RWPE1 (cell line): ENCODE measurements around the gene MAP9.
"Not testable (repeated sequence)": the region's sequence is repeated elsewhere in the genome, so short reads cannot be mapped to it uniquely, and the experiment has no call there.

Experiments used
- CTCF ChIA-PET: fragments of 350-600 bp; sonication (Branson Sonifier 250); formaldehyde crosslinking; extraction: SDS; loops from one replicate; lab custom pipeline; 2021; lab: Yijun Ruan, JAX
- POLR2A ChIA-PET: fragments of 400-600 bp; formaldehyde crosslinking; extraction: SDS; loops from one replicate; lab custom pipeline; 2020; ENCODE audit warnings: antibody characterized with exemption; ENCODE audit not compliant: low non-redundant PET; lab: Yijun Ruan, JAX
- DNase-seq: peaks from one replicate; pipeline ENCODE4 v3.0.0; 2012; ENCODE audit warnings: low spot score
- H3K27ac ChIP-seq: fragments of 450-650 bp; 2 replicates; pipeline ENCODE4 v1.5.1; 2017
- CTCF ChIP-seq: fragments of 450-650 bp; conservative IDR thresholded peaks from 2 replicates; pipeline ENCODE4 v1.5.1; 2017; ENCODE audit warnings: low read depth, mild to moderate bottlenecking

Gene MAP9

GRCh38 chr4:155338196-155338595 lies 38.6 kb downstream of the MAP9 start:
- CTCF ChIA-PET: no interaction called here
- no peak for TF ChIP-seq CTCF
- no peak for DNase-seq
- POLR2A ChIA-PET: no interaction called here
- H3K27ac ChIP-seq: no peak overlapping the region

GRCh38 chr4:155336242-155336641 lies 40.5 kb downstream of the MAP9 start:
- no peak overlapping the region for H3K27ac ChIP-seq
- ChIA-PET POLR2A (no interaction called here), CTCF (no interaction called here)
- DNase-seq: no peak
- no peak for TF ChIP-seq CTCF

- H3K27ac ChIP-seq: no peak overlapping the region
- ChIA-PET CTCF (no interaction called here), POLR2A (no interaction called here)
- no peak for TF ChIP-seq CTCF
- DNase-seq: no peak
Observed at GRCh38 chr4:155331478-155331877, 45.3 kb downstream of the MAP9 start.

- ChIA-PET POLR2A (no interaction called here), CTCF (no interaction called here)
- no peak for DNase-seq
- H3K27ac ChIP-seq: no peak overlapping the region
- no peak for TF ChIP-seq CTCF
Observed at GRCh38 chr4:155322782-155323181, 54.0 kb downstream of the MAP9 start.

GRCh38 chr4:155321006-155321405 lies 55.8 kb downstream of the MAP9 start:
- CTCF ChIA-PET: no interaction called here
- H3K27ac ChIP-seq: no peak overlapping the region
- no peak for TF ChIP-seq CTCF
- POLR2A ChIA-PET: no interaction called here
- DNase-seq: no peak

GRCh38 chr4:155319516-155319915 lies 57.2 kb downstream of the MAP9 start:
- POLR2A ChIA-PET: no interaction called here

GRCh38 chr4:155312027-155312426 lies 64.7 kb downstream of the MAP9 start:
- H3K27ac ChIP-seq, POLR2A ChIA-PET, DNase-seq, CTCF ChIA-PET: not testable (repeated sequence)

More at GRCh38 chr4:155319516-155319915, 57.2 kb downstream of the MAP9 start:
- no peak overlapping the region for H3K27ac ChIP-seq
- TF ChIP-seq CTCF: no peak
- CTCF ChIA-PET: interaction anchor here (1.0 kb wide), 1 partner anchor 13 kb away, joined by 3 read pairs; no protein-coding TSS in a partner anchor
- no peak for DNase-seq
